IMR-90 (cell line): ENCODE measurements around the gene NRP2. TPM values are rescaled to one million over a fixed set of nuclear protein-coding genes. Genes with fewer than 3 reads are reported as not detected.

Experiments used
- ATAC-seq: fragments of 200-7000 bp; cut with Tn5 transposase; 2 replicates; pipeline ENCODE4 v1.9.1; 2020; ENCODE audit warnings: low read depth, mild to moderate bottlenecking, moderate library complexity
- BruUV-seq: library from RNA; stranded (reverse); fragments of 400-500 nt; replicated peaks from 2 replicates; lab custom pipeline; 2021; lab: Mats Ljungman, UMichigan
- CTCF ChIA-PET: fragments of 300-600 bp; formaldehyde crosslinking; extraction: SDS; loops from one replicate; lab custom pipeline; 2021; ENCODE audit warnings: antibody characterized with exemption; lab: Yijun Ruan, JAX
- POLR2A ChIA-PET: fragments of 300-600 bp; sonication (Branson Sonifier 250); formaldehyde crosslinking; loops from one replicate; lab custom pipeline; 2022; ENCODE audit warnings: antibody characterized with exemption; ENCODE audit not compliant: unreplicated experiment; lab: Charles Lee
- DNase-seq: peaks from one replicate; pipeline ENCODE4 v3.0.0; 2013
- H2AFZ ChIP-seq: replicated peaks from 2 replicates; pipeline ENCODE3; 2013; ENCODE audit warnings: low read length, mild to moderate bottlenecking; ENCODE audit not compliant: poor library complexity
- H2AK5ac ChIP-seq: 2 replicates; pipeline ENCODE4 v1.6.1; 2013; ENCODE audit warnings: low read depth, low read length, inconsistent platforms
- H2AK9ac ChIP-seq: replicated peaks from 2 replicates; pipeline ENCODE3; 2013; ENCODE audit warnings: mild to moderate bottlenecking, low read depth, low read length, moderate library complexity; ENCODE audit not compliant: poor library complexity
- H2BK120ac ChIP-seq: 2 replicates; pipeline ENCODE4 v1.6.1; 2013; ENCODE audit warnings: low read depth, low read length, inconsistent platforms
- H2BK15ac ChIP-seq: 3 replicates; pipeline ENCODE4 v1.6.1; 2013; ENCODE audit warnings: low read depth, low read length, inconsistent platforms
- H2BK20ac ChIP-seq: 2 replicates; pipeline ENCODE4 v1.6.1; 2013; ENCODE audit warnings: low read depth, mild to moderate bottlenecking, inconsistent platforms, low read length, moderate library complexity
- H2BK5ac ChIP-seq: 2 replicates; pipeline ENCODE4 v1.6.1; 2013; ENCODE audit warnings: mild to moderate bottlenecking, low read depth, low read length, inconsistent platforms; ENCODE audit not compliant: poor library complexity, severe bottlenecking
- H3K14ac ChIP-seq: replicated peaks from 2 replicates; pipeline ENCODE4 v1.6.1; 2013; ENCODE audit warnings: low read depth, low read length, inconsistent platforms
- H3K18ac ChIP-seq: 2 replicates; pipeline ENCODE4 v1.6.1; 2013; ENCODE audit warnings: low read depth, low read length, control low read depth
- H3K23ac ChIP-seq: 2 replicates; pipeline ENCODE4 v1.6.1; 2013; ENCODE audit warnings: low read depth, low read length, inconsistent platforms
- H3K27ac ChIP-seq: 2 replicates; pipeline ENCODE4 v1.5.1; 2013; ENCODE audit warnings: mild to moderate bottlenecking, control low read depth, low read length; ENCODE audit not compliant: insufficient read depth
- H3K27me3 ChIP-seq: 2 replicates; pipeline ENCODE4 v1.6.1; 2013; ENCODE audit warnings: low read length; ENCODE audit not compliant: control insufficient read depth, insufficient read depth
- H3K36me3 ChIP-seq: 2 replicates; pipeline ENCODE4 v1.6.1; 2013; ENCODE audit warnings: low read length, mixed read lengths; ENCODE audit not compliant: control insufficient read depth, insufficient read depth
- H3K4ac ChIP-seq: 2 replicates; pipeline ENCODE4 v1.6.1; 2013; ENCODE audit warnings: low read depth, low read length, inconsistent platforms
- H3K4me1 ChIP-seq: 2 replicates; pipeline ENCODE4 v1.6.1; 2013; ENCODE audit warnings: low read length, mixed read lengths; ENCODE audit not compliant: control insufficient read depth, insufficient read depth
- H3K4me2 ChIP-seq: 2 replicates; pipeline ENCODE4 v1.6.1; 2013; ENCODE audit warnings: low read depth, mild to moderate bottlenecking, control low read depth, low read length, moderate library complexity
- H3K4me3 ChIP-seq: 2 replicates; pipeline ENCODE4 v1.5.1; 2013; ENCODE audit warnings: low read depth, mild to moderate bottlenecking, control low read depth, low read length, moderate library complexity; ENCODE audit not compliant: insufficient read depth
- H3K56ac ChIP-seq: 2 replicates; pipeline ENCODE4 v1.6.1; 2013; ENCODE audit warnings: low read length, inconsistent platforms; ENCODE audit not compliant: insufficient read depth; ENCODE audit errors: extremely low read depth
- H3K79me1 ChIP-seq, 2 experiments: 2 replicates each; pipeline ENCODE4 v1.6.1; 2013; ENCODE audit warnings: low read length in 2 of 2, inconsistent platforms in 1 of 2, low read depth in 1 of 2
- H3K9ac ChIP-seq: 2 replicates; pipeline ENCODE4 v1.6.1; 2013; ENCODE audit warnings: low read depth, low read length, control low read depth
- H3K9me1 ChIP-seq: 2 replicates; pipeline ENCODE4 v1.6.1; 2013; ENCODE audit warnings: low read length, inconsistent platforms; ENCODE audit not compliant: insufficient read depth
- H3K9me3 ChIP-seq: 2 replicates; pipeline ENCODE4 v1.6.1; 2013; ENCODE audit warnings: low read length; ENCODE audit not compliant: control insufficient read depth, insufficient read depth
- H4K20me1 ChIP-seq: 2 replicates; pipeline ENCODE4 v1.6.1; 2013; ENCODE audit warnings: low read length, inconsistent platforms; ENCODE audit not compliant: insufficient read depth
- H4K5ac ChIP-seq: 2 replicates; pipeline ENCODE4 v1.6.1; 2013; ENCODE audit warnings: mild to moderate bottlenecking, low read depth, low read length, control low read depth
- H4K8ac ChIP-seq, 2 experiments: 2 replicates each; pipeline ENCODE4 v1.6.1; 2013; ENCODE audit warnings: low read depth in 2 of 2, low read length in 2 of 2, control low read depth in 1 of 2, inconsistent platforms in 1 of 2
- H4K91ac ChIP-seq: 2 replicates; pipeline ENCODE4 v1.6.1; 2013; ENCODE audit warnings: low read depth, low read length, inconsistent platforms; ENCODE audit not compliant: insufficient read depth
- CEBPB ChIP-seq: IDR thresholded peaks from 2 replicates; pipeline ENCODE4 v1.6.1; 2012; ENCODE audit warnings: low read depth, low read length, improper control_type of control experiment
- CHD1 ChIP-seq: IDR thresholded peaks from 2 replicates; pipeline ENCODE4 v1.6.1; 2012; ENCODE audit warnings: low read depth, low read length, improper control_type of control experiment
- ELK1 ChIP-seq: fragments of 150-350 bp; IDR thresholded peaks from 2 replicates; pipeline ENCODE4 v1.6.1; 2016; ENCODE audit warnings: low read depth, mild to moderate bottlenecking, low read length, moderate library complexity, borderline replicate concordance
- FOS ChIP-seq: fragments of 150-350 bp; IDR thresholded peaks from 2 replicates; pipeline ENCODE4 v1.6.1; 2016; ENCODE audit warnings: low read depth, low read length
- MAFK ChIP-seq: IDR thresholded peaks from 2 replicates; pipeline ENCODE4 v1.6.1; 2012; ENCODE audit warnings: low read depth, low read length, improper control_type of control experiment
- MAZ ChIP-seq: IDR thresholded peaks from 2 replicates; pipeline ENCODE4 v1.6.1; 2012; ENCODE audit warnings: low read depth, mild to moderate bottlenecking, low read length, improper control_type of control experiment, moderate library complexity, borderline replicate concordance
- MXI1 ChIP-seq: IDR thresholded peaks from 2 replicates; pipeline ENCODE4 v1.6.1; 2012; ENCODE audit warnings: low read depth, mild to moderate bottlenecking, low read length, moderate library complexity, borderline replicate concordance
- NFE2L2 ChIP-seq: fragments of 150-350 bp; IDR thresholded peaks from 2 replicates; pipeline ENCODE4 v1.6.1; 2016; ENCODE audit warnings: low read depth, mild to moderate bottlenecking, low read length
- POLR2A ChIP-seq: IDR thresholded peaks from 2 replicates; pipeline ENCODE4 v1.6.1; 2012; ENCODE audit warnings: mild to moderate bottlenecking, low read depth, low read length
- RAD21 ChIP-seq: IDR thresholded peaks from 2 replicates; pipeline ENCODE4 v1.6.1; 2012; ENCODE audit warnings: low read length, improper control_type of control experiment
- RCOR1 ChIP-seq: IDR thresholded peaks from 2 replicates; pipeline ENCODE4 v1.6.1; 2012; ENCODE audit warnings: mild to moderate bottlenecking, low read length, improper control_type of control experiment; ENCODE audit not compliant: insufficient replicate concordance
- RFX5 ChIP-seq: IDR thresholded peaks from 2 replicates; pipeline ENCODE4 v1.8.0; 2012; ENCODE audit warnings: low read depth, mild to moderate bottlenecking, low read length, moderate library complexity
- USF2 ChIP-seq: fragments of 150-350 bp; IDR thresholded peaks from 2 replicates; pipeline ENCODE4 v1.6.1; 2017; ENCODE audit warnings: mild to moderate bottlenecking, antibody characterized with exemption, low read length, low read depth
- WGBS, 2 experiments: methylation state at CpG; one replicate each; pipeline versions ENCODE4 v1.1.5 to v1.1.7; 2013; ENCODE audit warnings: missing lambda C conversion rate in 2 of 2; ENCODE audit not compliant: insufficient read length in 1 of 2; ENCODE audit errors: extremely low coverage in 2 of 2; 5-methylcytosine and 5-hydroxymethylcytosine counted together
- dilution Hi-C: fragments of 300-500 bp; cut with HindIII; formaldehyde crosslinking; loops from one replicate; pipeline ENCODE4 v1.14.3; 2018; ENCODE audit warnings: low sequenced_read_pairs; ENCODE audit not compliant: unreplicated experiment
- in situ Hi-C: fragments of 300-500 bp; cut with MboI; formaldehyde crosslinking; loops from 3 replicates; pipeline ENCODE4 v1.14.3; 2019; ENCODE audit warnings: low sequenced_read_pairs, inconsistent platforms, mixed read lengths
- intact Hi-C: fragments of 100-400 bp; cut with micrococcal nuclease; formaldehyde crosslinking; loops from 2 replicates; pipeline ENCODE4 v1.10.0; 2022
- polyA plus RNA-seq, 3 experiments: library from polyadenylated mRNA; depleted of rRNA; stranded (reverse); fragments of >200 nt; gene quantifications; 2 replicates each; pipeline ENCODE4 v1.2.3, GENCODE V29; 2012; ENCODE audit warnings: low replicate concordance in 1 of 3
- total RNA-seq: library from RNA; depleted of rRNA; stranded (reverse); fragments of >200 nt; gene quantifications from 2 replicates; pipeline ENCODE4 v1.2.3, GENCODE V29; 2012

The NRP2 gene
- total and polyA plus RNA-seq, 2 of the 4 experiments (the other 2 are of a cell fraction): 46.4 to 51.3 TPM

DNA sequence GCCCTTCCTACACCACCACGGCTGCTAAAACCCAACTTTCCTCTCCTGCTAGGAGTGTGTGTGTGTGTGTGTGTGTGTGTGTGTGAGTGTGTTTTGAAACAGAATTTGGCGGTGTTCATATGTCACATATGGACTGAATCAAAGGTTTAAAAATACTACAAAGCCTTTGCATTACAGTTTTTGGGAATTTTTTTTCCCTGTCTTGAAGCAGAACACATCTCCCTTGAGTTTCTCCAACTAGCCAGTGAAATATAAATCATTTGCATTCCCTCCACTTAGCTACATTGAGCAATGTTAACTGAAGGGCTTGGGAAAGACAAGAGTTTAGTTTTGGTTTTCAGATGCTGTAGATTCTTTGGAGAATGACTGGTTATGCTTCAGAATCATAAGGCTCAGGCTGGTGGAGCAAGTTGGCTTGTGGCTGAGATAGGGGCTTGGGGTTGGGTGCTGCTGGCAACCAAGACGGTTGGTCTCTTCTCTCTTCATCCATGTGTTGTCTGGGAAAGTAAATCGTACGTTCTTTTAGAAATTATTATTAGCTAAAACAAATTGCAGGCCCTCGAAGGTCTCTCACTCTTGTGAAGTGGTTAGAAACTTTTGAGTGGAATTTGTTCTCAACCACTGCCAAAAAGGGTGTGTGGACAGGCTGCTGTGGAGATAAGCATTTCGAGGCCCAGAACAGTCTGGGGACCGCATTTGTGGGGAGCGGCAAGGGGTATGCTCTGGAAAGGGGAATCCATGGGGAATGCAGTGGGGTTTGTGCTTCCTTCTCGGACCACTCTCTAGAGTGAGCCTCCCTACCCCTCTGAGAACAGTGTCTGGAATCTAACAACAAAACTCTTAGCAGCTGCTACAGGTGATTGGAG, 1.4 kb downstream of the NRP2 start:
- Histone ChIP-seq H4K5ac (peak overlapping the region; percentile 60), H3K27ac (peak overlapping the region; percentile 90), H2BK20ac (peak overlapping the region; percentile 59), H3K27me3 (no peaks in the 10 kb centered on the region), H3K9ac (peak overlapping the region; percentile 95), H3K79me1 (peaks cover 11 to 48% of the 10 kb centered on the region in 2 experiments), H2BK120ac (peak overlapping the region; percentile 64), H4K91ac (peak overlapping the region; percentile 68), H3K4me2 (peak overlapping the region; percentile 84), H4K8ac (peak overlapping the region; percentile 39 to 72; a peak in 3 of 4 replicates), H3K9me3 (no peaks in the 10 kb centered on the region), H3K9me1 (0 out of 2 replicates have a peak, but pooled peaks cover 5% of the 10 kb centered on the region), H3K4me1 (peaks cover 8% of the 10 kb centered on the region), H3K4ac (peak overlapping the region; percentile 85), H3K18ac (peak overlapping the region; percentile 88), H2AFZ (peak overlapping the region; percentile 90), H2BK15ac (peak overlapping the region; percentile 62; the same call in 1 of the 3 replicates), H3K36me3 (peaks cover 7% of the 10 kb centered on the region; the same call in 1 of the 2 replicates), H4K20me1 (no peaks in the 10 kb centered on the region; the same call in 1 of the 2 replicates), H2BK5ac (peak overlapping the region; percentile 69), H3K23ac (peak overlapping the region; percentile 91), H3K14ac (peak overlapping the region; percentile 84), H2AK5ac (peak overlapping the region; percentile 45), H2AK9ac (peak overlapping the region; percentile 84), H3K56ac (peak overlapping the region; percentile 18), H3K4me3 (peak overlapping the region; percentile 90)
- CTCF ChIA-PET: interaction anchor here (1.2 to 2.4 kb wide), 2 partner anchors 37 to 242 kb away, joined by 3 to 9 read pairs; no protein-coding TSS in a partner anchor
- DNase-seq: peak; percentile 79
- intact Hi-C loops (loop anchor here (1.0 to 10.0 kb wide), 10 partner anchors 83 to 1359 kb away; partner anchors contain the start of gene PARD3B), dilution Hi-C loops (no loop called here), in situ Hi-C loops (loop anchor here (10.0 to 25.0 kb wide), 2 partner anchors 241 to 1146 kb away; partner anchors contain the start of gene PARD3B)
- 0 out of 2 replicates have a peak, but pooled peaks have one; percentile 0 for ATAC-seq
- POLR2A ChIA-PET: interaction anchor here (0.7 kb wide), 1 partner anchor 1358 kb away, joined by 3 read pairs; no protein-coding TSS in a partner anchor
- BruUV-seq: no TSS peak
- WGBS, 2 experiments: no CpG with 5 or more reads among the region's 10 CpGs
- TF ChIP-seq NFE2L2: no peak
- TF ChIP-seq USF2: no peak
- TF ChIP-seq MXI1: 0 out of 2 replicates have a peak, but pooled peaks have one; percentile 2
- no peak for TF ChIP-seq RCOR1
- no peak for TF ChIP-seq RFX5
- peak; percentile 91 for TF ChIP-seq CEBPB
- TF ChIP-seq POLR2A: peak; percentile 73; the same call in 1 of the 2 replicates
- no peak for TF ChIP-seq CHD1
- TF ChIP-seq FOS: no peak
- TF ChIP-seq MAFK: no peak
- TF ChIP-seq ELK1: no peak
- TF ChIP-seq MAZ: no peak
- TF ChIP-seq RAD21: peak; percentile 16
